NCI-H1694 (cell line): ENCODE data around the gene RETSAT.
"Not testable (repeated sequence)": the region's sequence is repeated elsewhere in the genome, so short reads cannot be mapped to it uniquely, and the experiment has no call there.

ENCODE experiments used
- DNase-seq: peaks from one replicate; lab custom pipeline; 2025; lab: John Stamatoyannopoulos, UW

RETSAT gene

GRCh38 chr2:85378257-85378656 is 23.9 kb upstream of the RETSAT start:
- no peak for DNase-seq

GRCh38 chr2:85377083-85377482 is 22.8 kb upstream of the RETSAT start:
- no peak for DNase-seq

GRCh38 chr2:85376291-85377065 is 22.1 kb upstream of the RETSAT start:
- no peak for DNase-seq

GRCh38 chr2:85371045-85371444 is 16.7 kb upstream of the RETSAT start:
- no peak for DNase-seq

GRCh38 chr2:85369500-85369899 is 15.2 kb upstream of the RETSAT start:
- DNase-seq, result no peak

- DNase-seq, result no peak
These were observed 14.6 kb upstream of the RETSAT start for GRCh38 chr2:85368921-85369320.

- no peak for DNase-seq
These were observed 12.9 kb upstream of the RETSAT start for GRCh38 chr2:85367180-85367579.

- DNase-seq, result not testable (repeated sequence)
These were observed 8.5 kb upstream of the RETSAT start for GRCh38 chr2:85362653-85363387.

- no peak for DNase-seq
These were observed 3.4 kb upstream of the RETSAT start for GRCh38 chr2:85357736-85358135.

GRCh38 chr2:85356186-85356585 is 1.9 kb upstream of the RETSAT start:
- DNase-seq, result no peak

GRCh38 chr2:85355521-85355920 is 1.2 kb upstream of the RETSAT start:
- DNase-seq, result no peak

- DNase-seq, result no peak
These were observed 714 bp upstream of the RETSAT start for GRCh38 chr2:85355073-85355410.

GRCh38 chr2:85353876-85354285 is 447 bp downstream of the RETSAT start:
- no peak for DNase-seq

- no peak for DNase-seq
These were observed 6.7 kb downstream of the RETSAT start for GRCh38 chr2:85347599-85347998.

- DNase-seq, result no peak
These were observed 9.9 kb downstream of the RETSAT start for GRCh38 chr2:85344356-85344954.

- not testable (repeated sequence) for DNase-seq
These were observed 11.0 kb downstream of the RETSAT start for GRCh38 chr2:85343207-85343895.

GRCh38 chr2:85342156-85342555 is 12.2 kb downstream of the RETSAT start:
- no peak for DNase-seq

GRCh38 chr2:85341269-85342029 is 12.9 kb downstream of the RETSAT start:
- DNase-seq, result no peak

- DNase-seq, result no peak
These were observed 14.1 kb downstream of the RETSAT start for GRCh38 chr2:85340034-85340892.

- DNase-seq, result no peak
These were observed 19.4 kb downstream of the RETSAT start for GRCh38 chr2:85334928-85335327.

GRCh38 chr2:85333877-85334276 is 20.5 kb downstream of the RETSAT start:
- not testable (repeated sequence) for DNase-seq
